HCT116 (cell line): ENCODE results near the gene TWSG1. TPM values are rescaled to one million over a fixed set of nuclear protein-coding genes. Genes with fewer than 3 reads are reported as not detected.

Experiments
- ATAC-seq: fragments of 200-7000 bp; cut with Tn5 transposase; 2 replicates; pipeline ENCODE4 v1.9.1; 2020; ENCODE audit warnings: mild to moderate bottlenecking, moderate library complexity
- BruUV-seq: library from RNA; stranded (reverse); fragments of 400-500 nt; replicated peaks from 2 replicates; lab custom pipeline; 2021; lab: Mats Ljungman, UMichigan
- CTCF ChIA-PET: fragments of 300-600 bp; sonication (Branson Sonifier 250); formaldehyde crosslinking; loops from one replicate; lab custom pipeline; 2021; ENCODE audit warnings: antibody characterized with exemption; lab: Charles Lee
- POLR2A ChIA-PET: fragments of 300-600, 350-600 bp; sonication (Branson Sonifier 250); formaldehyde crosslinking; loops from one replicate; lab custom pipeline; 2021; ENCODE audit warnings: antibody characterized with exemption; lab: Charles Lee
- RAD21 ChIA-PET, 2 experiments: fragments of 300-600 bp; sonication (Branson Sonifier 250); formaldehyde crosslinking; loops; one replicate each; lab custom pipeline; 2023; ENCODE audit warnings: low total read pairs in 2 of 2; ENCODE audit not compliant: uncharacterized antibody in 2 of 2, unreplicated experiment in 2 of 2, low non-redundant PET in 1 of 2; lab: Charles Lee
- DNase-seq: peaks from one replicate; pipeline ENCODE4 v3.0.0-alpha.2; 2010; ENCODE audit warnings: low read depth, low spot score
- H2AFZ ChIP-seq: fragments of 200-600 bp; shearing (Covaris generic), sonication (generic); 2 replicates; pipeline ENCODE4 v1.6.1; 2017; ENCODE audit warnings: low read depth, mixed run types, mixed read lengths, antibody characterized with exemption, low read length; ENCODE audit not compliant: poor library complexity, severe bottlenecking
- H3K27ac ChIP-seq: 2 replicates; pipeline ENCODE4 v1.5.1; 2012; ENCODE audit warnings: low read depth, low read length
- H3K27me3 ChIP-seq: fragments of 200-600 bp; sonication (generic); 2 replicates; pipeline ENCODE4 v1.6.1; 2016; ENCODE audit warnings: mixed run types, low read length, mixed read lengths; ENCODE audit not compliant: insufficient read depth
- H3K36me3 ChIP-seq, 2 experiments: fragments of 200-500 bp in 1 of 2; fragments of 200-600 bp in 1 of 2; sonication (Bioruptor generic) in 1 of 2; sonication (generic) in 1 of 2; 2 replicates each; pipeline versions ENCODE4 v1.5.1 to v1.6.1; 2014 to 2016; ENCODE audit warnings: low read length in 2 of 2, inconsistent platforms in 1 of 2, mixed read lengths in 1 of 2, mixed run types in 1 of 2; ENCODE audit not compliant: insufficient read depth in 2 of 2, control insufficient read depth in 1 of 2
- H3K4me1 ChIP-seq, 2 experiments: fragments of 200-600 bp in 1 of 2; sonication (generic) in 1 of 2; 2 replicates each; pipeline versions ENCODE4 v1.5.1 to v1.6.1; 2012 to 2017; ENCODE audit warnings: low read length in 2 of 2, inconsistent platforms in 1 of 2, mild to moderate bottlenecking in 1 of 2, mixed read lengths in 1 of 2, mixed run types in 1 of 2, moderate library complexity in 1 of 2; ENCODE audit not compliant: insufficient read depth in 2 of 2, control insufficient read depth in 1 of 2
- H3K4me2 ChIP-seq: fragments of 200-600 bp; sonication (generic); 2 replicates; pipeline ENCODE4 v1.6.1; 2017; ENCODE audit warnings: mixed run types, low read length, mixed read lengths
- H3K4me3 ChIP-seq, 2 experiments: fragments of 200-600 bp in 1 of 2; sonication (generic) in 1 of 2; replicated peaks in 1 of 2; 2 replicates each; pipeline ENCODE4 v1.5.1; 2011 to 2016; ENCODE audit warnings: low read length in 2 of 2, control low read depth in 1 of 2, low read depth in 1 of 2, mild to moderate bottlenecking in 1 of 2, mixed read lengths in 1 of 2, mixed run types in 1 of 2
- H3K79me2 ChIP-seq: fragments of 200-600 bp; sonication (generic); 2 replicates; pipeline ENCODE4 v1.6.1; 2017; ENCODE audit warnings: mild to moderate bottlenecking, mixed run types, low read length, moderate library complexity, mixed read lengths; ENCODE audit not compliant: insufficient read depth
- H3K9ac ChIP-seq: fragments of 200-600 bp; sonication (generic); 2 replicates; pipeline ENCODE4 v1.6.1; 2016; ENCODE audit warnings: low read length, mixed read lengths
- H3K9me2 ChIP-seq: fragments of 200-600 bp; sonication (generic), shearing (Covaris generic); 2 replicates; pipeline ENCODE4 v1.6.1; 2017; ENCODE audit warnings: mixed run types, mild to moderate bottlenecking, moderate library complexity; ENCODE audit not compliant: insufficient read depth
- H3K9me3 ChIP-seq, 2 experiments: fragments of 200-500 bp in 1 of 2; fragments of 200-600 bp in 1 of 2; sonication (Bioruptor generic) in 1 of 2; sonication (generic) in 1 of 2; 2 replicates each; pipeline ENCODE4 v1.6.1; 2014 to 2017; ENCODE audit warnings: low read length in 2 of 2, mixed read lengths in 2 of 2, inconsistent platforms in 1 of 2, low read depth in 1 of 2, mild to moderate bottlenecking in 1 of 2, mixed run types in 1 of 2, moderate library complexity in 1 of 2; ENCODE audit not compliant: control insufficient read depth in 1 of 2, insufficient read depth in 1 of 2
- H4K20me1 ChIP-seq: fragments of 200-600 bp; sonication (generic), shearing (Covaris generic); 2 replicates; pipeline ENCODE4 v1.6.1; 2017; ENCODE audit warnings: mixed run types, mild to moderate bottlenecking, moderate library complexity; ENCODE audit not compliant: insufficient read depth
- ATF3 ChIP-seq: IDR thresholded peaks from 2 replicates; pipeline ENCODE4 v1.6.1; 2012
- CBX3 ChIP-seq: IDR thresholded peaks from 2 replicates; pipeline ENCODE4 v1.6.1; 2012; ENCODE audit warnings: low read depth
- CEBPB ChIP-seq: IDR thresholded peaks from 2 replicates; pipeline ENCODE4 v1.6.1; 2012; ENCODE audit warnings: low read depth
- EGR1 ChIP-seq: IDR thresholded peaks from 2 replicates; pipeline ENCODE4 v1.6.1; 2012; ENCODE audit warnings: low read depth
- EZH2 ChIP-seq: fragments of 200-600 bp; sonication (generic); IDR thresholded peaks from 2 replicates; pipeline ENCODE4 v1.6.1; 2017; ENCODE audit warnings: antibody characterized with exemption, mixed run types
- FOSL1 ChIP-seq: IDR thresholded peaks from 2 replicates; pipeline ENCODE4 v1.6.1; 2012; ENCODE audit warnings: low read depth
- JUND ChIP-seq: IDR thresholded peaks from 2 replicates; pipeline ENCODE4 v1.6.1; 2012
- POLR2A ChIP-seq: IDR thresholded peaks from 2 replicates; pipeline ENCODE4 v1.7.0; 2011; ENCODE audit warnings: borderline replicate concordance; ENCODE audit not compliant: insufficient read depth, insufficient read length; ENCODE audit errors: extremely low read depth
- RAD21 ChIP-seq: IDR thresholded peaks from 2 replicates; pipeline ENCODE4 v1.6.1; 2012; ENCODE audit warnings: low read depth, mild to moderate bottlenecking
- TCF7L2 ChIP-seq: IDR thresholded peaks from 2 replicates; pipeline ENCODE4 v1.7.0; 2011; ENCODE audit warnings: borderline replicate concordance, inconsistent platforms; ENCODE audit not compliant: insufficient read depth, insufficient read length; ENCODE audit errors: extremely low read depth
- YY1 ChIP-seq: IDR thresholded peaks from 2 replicates; pipeline ENCODE4 v1.6.1; 2011; ENCODE audit warnings: low read length, low read depth, moderate library complexity, mild to moderate bottlenecking; ENCODE audit not compliant: insufficient replicate concordance; ENCODE audit errors: extremely low read depth
- ZBTB33 ChIP-seq: IDR thresholded peaks from 2 replicates; pipeline ENCODE4 v1.6.1; 2011; ENCODE audit warnings: mild to moderate bottlenecking, low read length, moderate library complexity; ENCODE audit not compliant: insufficient replicate concordance; ENCODE audit errors: extremely low read depth
- ZFX ChIP-seq: fragments of 450-650 bp; IDR thresholded peaks from 2 replicates; pipeline ENCODE4 v1.6.1; 2017
- ZNF274 ChIP-seq: fragments of 200-500 bp; sonication (Bioruptor generic); IDR thresholded peaks from 2 replicates; pipeline ENCODE4 v1.6.1; 2014; ENCODE audit warnings: mild to moderate bottlenecking, low read depth, low read length, inconsistent platforms
- intact Hi-C: fragments of 100-400 bp; cut with micrococcal nuclease; formaldehyde crosslinking; loops from 2 replicates; pipeline ENCODE4 v1.10.0; 2022
- total RNA-seq: library from RNA; stranded (reverse); gene quantifications from one replicate; pipeline ENCODE4 v1.2.1, GENCODE V29; 2021; ENCODE audit not compliant: unreplicated experiment

Gene TWSG1
- total RNA-seq, 1 experiment from 2014 or later, result 35.7 TPM

- ChIA-PET CTCF (no interaction called here), POLR2A (no interaction called here), RAD21 (no interaction called here)
- Histone ChIP-seq H3K27ac (no peak overlapping the region), H3K27me3 (no peaks in the 10 kb centered on the region), H3K36me3 (no peaks in the 10 kb centered on the region), H3K4me2 (no peak overlapping the region), H3K9me2 (no peaks in the 10 kb centered on the region), H3K9me3 (peaks cover 0 to 5% of the 10 kb centered on the region in 2 experiments; a peak in 1 of 4 replicates), H3K4me3 (no peak overlapping the region), H3K9ac (no peak overlapping the region), H3K79me2 (no peaks in the 10 kb centered on the region), H4K20me1 (no peaks in the 10 kb centered on the region), H2AFZ (no peak overlapping the region), H3K4me1 (peaks cover 0 to 16% of the 10 kb centered on the region in 2 experiments; a peak in 2 of 4 replicates)
- BruUV-seq, result no TSS peak
- TF ChIP-seq RAD21 (no peak), EGR1 (no peak), CBX3 (no peak), JUND (no peak), TCF7L2 (no peak), EZH2 (no peak), ZBTB33 (no peak), ATF3 (no peak), CEBPB (no peak), YY1 (no peak), FOSL1 (no peak), ZNF274 (no peak), POLR2A (no peak), ZFX (no peak)
- DNase-seq, result no peak
- ATAC-seq, result no peak
- intact Hi-C loops, result no loop called here
Observed at GRCh38 chr18:9421901-9422327, 87.3 kb downstream of the TWSG1 start.
